OCI-LY1 (cell line): Measurements from ENCODE around the gene GSG1L.

Experiments used
- EZH2 ChIP-seq: fragments of 200-600 bp; sonication (generic), shearing (Covaris generic); IDR thresholded peaks from 2 replicates; pipeline ENCODE4 v1.8.0; 2017; ENCODE audit warnings: borderline replicate concordance, mixed run types, mild to moderate bottlenecking, antibody characterized with exemption, low read length, moderate library complexity, mixed read lengths
- TF ChIP-seq, protein P1 (sequence below): fragments of 200-600 bp; sonication (generic), shearing (Covaris generic); IDR thresholded peaks from 2 replicates; pipeline ENCODE4 v1.5.1; 2017; ENCODE audit warnings: mild to moderate bottlenecking, antibody characterized with exemption, low read length, moderate library complexity, mixed read lengths

- TF ChIP-seq, protein P1, sequence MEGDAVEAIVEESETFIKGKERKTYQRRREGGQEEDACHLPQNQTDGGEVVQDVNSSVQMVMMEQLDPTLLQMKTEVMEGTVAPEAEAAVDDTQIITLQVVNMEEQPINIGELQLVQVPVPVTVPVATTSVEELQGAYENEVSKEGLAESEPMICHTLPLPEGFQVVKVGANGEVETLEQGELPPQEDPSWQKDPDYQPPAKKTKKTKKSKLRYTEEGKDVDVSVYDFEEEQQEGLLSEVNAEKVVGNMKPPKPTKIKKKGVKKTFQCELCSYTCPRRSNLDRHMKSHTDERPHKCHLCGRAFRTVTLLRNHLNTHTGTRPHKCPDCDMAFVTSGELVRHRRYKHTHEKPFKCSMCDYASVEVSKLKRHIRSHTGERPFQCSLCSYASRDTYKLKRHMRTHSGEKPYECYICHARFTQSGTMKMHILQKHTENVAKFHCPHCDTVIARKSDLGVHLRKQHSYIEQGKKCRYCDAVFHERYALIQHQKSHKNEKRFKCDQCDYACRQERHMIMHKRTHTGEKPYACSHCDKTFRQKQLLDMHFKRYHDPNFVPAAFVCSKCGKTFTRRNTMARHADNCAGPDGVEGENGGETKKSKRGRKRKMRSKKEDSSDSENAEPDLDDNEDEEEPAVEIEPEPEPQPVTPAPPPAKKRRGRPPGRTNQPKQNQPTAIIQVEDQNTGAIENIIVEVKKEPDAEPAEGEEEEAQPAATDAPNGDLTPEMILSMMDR = no peak
- TF ChIP-seq EZH2 = no peak
Observed at GRCh38 chr16:28058839-28059589, 4.5 kb downstream of the GSG1L start.
